ENCODE measurements around the gene KNDC1.

DNA sequence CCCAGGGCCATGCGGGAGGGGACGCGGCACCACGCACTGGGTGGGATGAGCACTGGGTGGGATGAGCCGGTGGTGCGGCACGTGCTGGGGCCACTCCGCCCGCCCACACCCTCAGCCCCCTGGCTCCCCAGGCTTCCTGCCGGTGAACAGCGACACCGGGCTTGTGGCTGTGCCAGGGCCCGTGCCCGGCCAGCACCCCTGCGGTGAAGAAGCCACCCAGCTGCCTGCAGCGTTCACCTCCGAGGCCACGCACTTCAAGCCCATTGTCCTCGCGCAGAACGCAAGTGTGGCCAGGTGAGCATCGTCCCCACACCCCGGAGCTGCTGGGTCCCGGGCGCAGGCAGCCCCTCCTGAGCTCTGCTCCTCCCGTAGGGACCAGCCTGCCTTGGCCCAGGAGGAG is 38.2 kb downstream of the KNDC1 start:
- TF ChIP-seq POLR2A (IDR thresholded peaks at IDR 0.05) (no peak), POLR2AphosphoS5 (IDR thresholded peaks at IDR 0.05) (no peak)
- TF ChIP-seq, protein P1, sequence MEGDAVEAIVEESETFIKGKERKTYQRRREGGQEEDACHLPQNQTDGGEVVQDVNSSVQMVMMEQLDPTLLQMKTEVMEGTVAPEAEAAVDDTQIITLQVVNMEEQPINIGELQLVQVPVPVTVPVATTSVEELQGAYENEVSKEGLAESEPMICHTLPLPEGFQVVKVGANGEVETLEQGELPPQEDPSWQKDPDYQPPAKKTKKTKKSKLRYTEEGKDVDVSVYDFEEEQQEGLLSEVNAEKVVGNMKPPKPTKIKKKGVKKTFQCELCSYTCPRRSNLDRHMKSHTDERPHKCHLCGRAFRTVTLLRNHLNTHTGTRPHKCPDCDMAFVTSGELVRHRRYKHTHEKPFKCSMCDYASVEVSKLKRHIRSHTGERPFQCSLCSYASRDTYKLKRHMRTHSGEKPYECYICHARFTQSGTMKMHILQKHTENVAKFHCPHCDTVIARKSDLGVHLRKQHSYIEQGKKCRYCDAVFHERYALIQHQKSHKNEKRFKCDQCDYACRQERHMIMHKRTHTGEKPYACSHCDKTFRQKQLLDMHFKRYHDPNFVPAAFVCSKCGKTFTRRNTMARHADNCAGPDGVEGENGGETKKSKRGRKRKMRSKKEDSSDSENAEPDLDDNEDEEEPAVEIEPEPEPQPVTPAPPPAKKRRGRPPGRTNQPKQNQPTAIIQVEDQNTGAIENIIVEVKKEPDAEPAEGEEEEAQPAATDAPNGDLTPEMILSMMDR (IDR thresholded peaks at IDR 0.05 in 8 of 11, conservative IDR thresholded peaks at IDR 0.05 in 3 of 11), result no peak
